Urinary bladder (tissue), 4 donors: Measurements from ENCODE around the gene TDRD12. TPM values are rescaled to one million over a fixed set of nuclear protein-coding genes. Genes with fewer than 3 reads are reported as not detected.
"Not testable (repeated sequence)": the region's sequence is repeated elsewhere in the genome, so short reads cannot be mapped to it uniquely, and the experiment has no call there.

Source experiments
- DNase-seq: peaks from one replicate; pipeline ENCODE4 v3.0.0-alpha.2; 2015; ENCODE audit errors: extremely low spot score
- H3K27ac ChIP-seq: one replicate; pipeline ENCODE4 v1.5.1; 2013; ENCODE audit warnings: low read depth, mild to moderate bottlenecking, moderate library complexity
- H3K36me3 ChIP-seq: one replicate; pipeline ENCODE4 v1.6.1; 2013; ENCODE audit warnings: mild to moderate bottlenecking, moderate library complexity; ENCODE audit not compliant: insufficient read depth
- H3K4me1 ChIP-seq: one replicate; pipeline ENCODE4 v1.6.1; 2013; ENCODE audit warnings: mild to moderate bottlenecking, moderate library complexity; ENCODE audit not compliant: insufficient read depth
- H3K4me3 ChIP-seq: one replicate; pipeline ENCODE4 v1.5.1; 2013; ENCODE audit warnings: low read depth, low read length
- WGBS: extraction: QIAGEN DNeasy Blood & Tissue Kit; methylation state at CpG from one replicate; pipeline ENCODE4 v1.1.7; 2013; 5-methylcytosine and 5-hydroxymethylcytosine counted together
- polyA plus RNA-seq: library from polyadenylated mRNA; stranded (reverse); fragments of 200-250 nt; gene quantifications from one replicate; pipeline ENCODE4 v1.2.3, GENCODE V29; 2013
- total RNA-seq: library from RNA; depleted of rRNA; stranded (reverse); fragments of >200 nt; gene quantifications from one replicate; pipeline ENCODE4 v1.2.3, GENCODE V29; 2014
- donor health status: healthy with polysubstance abuse.
- donor health status: healthy.

TDRD12 gene
- total and polyA plus RNA-seq, 2 donors: 0.24 to 1.1 TPM

DNA sequence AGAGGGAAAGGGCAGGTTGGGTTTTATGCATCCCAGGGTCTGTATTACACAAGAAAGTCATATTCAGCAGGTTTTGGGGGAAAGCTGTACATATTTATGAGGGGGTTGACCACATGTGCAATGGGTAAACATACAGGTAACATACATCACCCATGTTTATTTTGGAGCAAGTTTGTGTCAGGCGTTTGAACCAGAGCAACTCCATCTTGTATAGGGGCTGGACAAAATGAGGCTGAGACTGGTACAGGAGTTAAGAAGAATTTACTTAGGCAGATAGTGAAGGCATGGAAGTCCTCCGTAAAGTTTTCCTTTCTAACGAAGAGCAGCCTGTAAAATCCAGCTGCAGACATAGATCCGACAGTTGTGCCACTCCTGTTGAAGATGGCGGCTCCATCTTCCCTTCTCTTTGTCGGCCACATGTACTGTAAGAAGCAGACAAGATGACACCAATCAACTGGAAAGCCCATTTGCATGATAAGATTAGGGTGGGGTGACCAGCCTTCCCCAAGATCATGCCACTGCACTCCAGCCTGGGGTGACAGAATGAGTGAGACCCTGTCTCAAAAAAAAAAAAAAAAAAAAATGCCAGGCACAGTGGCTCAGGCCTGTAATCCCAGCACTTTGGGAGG, 32.6 kb upstream of the TDRD12 start:
- DNase-seq: no peak
- no peaks in the 10 kb centered on the region for H3K4me1 ChIP-seq
- 90% methylated on average over 6 of the region's 6 CpGs for WGBS
- peaks cover 4% of the 10 kb centered on the region for H3K36me3 ChIP-seq
- no peak overlapping the region for H3K4me3 ChIP-seq
- H3K27ac ChIP-seq: no peak overlapping the region

GRCh38 chr19:32687681-32688080, 31.9 kb upstream of the TDRD12 start:
- H3K27ac ChIP-seq: no peak overlapping the region
- H3K36me3 ChIP-seq: peaks cover 4% of the 10 kb centered on the region
- no peak for DNase-seq
- H3K4me3 ChIP-seq: no peak overlapping the region
- WGBS: 94% methylated on average over 4 of the region's 4 CpGs
- no peaks in the 10 kb centered on the region for H3K4me1 ChIP-seq

DNA sequence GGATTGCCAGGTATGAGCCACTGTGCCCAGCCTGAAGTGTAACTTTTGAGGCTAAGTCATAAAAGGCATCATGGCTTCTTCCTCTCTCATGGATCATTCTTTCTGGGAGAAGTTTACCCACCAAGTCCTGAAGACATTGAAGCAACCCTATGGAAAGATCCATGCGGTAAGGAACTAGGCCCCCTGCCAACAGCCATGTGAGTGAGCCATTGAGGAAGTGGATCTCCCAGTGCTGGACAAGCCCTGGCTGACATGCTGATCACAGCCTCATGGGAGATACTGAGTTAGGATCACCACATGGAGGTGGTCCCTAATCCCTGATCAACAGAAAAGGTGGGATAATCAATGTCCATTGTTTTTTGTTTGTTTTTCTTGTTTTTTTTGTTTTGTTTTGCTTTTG, 31.3 kb upstream of the TDRD12 start:
- Histone ChIP-seq H3K36me3 (peaks cover 4% of the 10 kb centered on the region), H3K4me1 (no peaks in the 10 kb centered on the region), H3K27ac (no peak overlapping the region), H3K4me3 (no peak overlapping the region)
- no peak for DNase-seq
- 82% methylated on average over 1 of the region's 1 CpG for WGBS

DNA sequence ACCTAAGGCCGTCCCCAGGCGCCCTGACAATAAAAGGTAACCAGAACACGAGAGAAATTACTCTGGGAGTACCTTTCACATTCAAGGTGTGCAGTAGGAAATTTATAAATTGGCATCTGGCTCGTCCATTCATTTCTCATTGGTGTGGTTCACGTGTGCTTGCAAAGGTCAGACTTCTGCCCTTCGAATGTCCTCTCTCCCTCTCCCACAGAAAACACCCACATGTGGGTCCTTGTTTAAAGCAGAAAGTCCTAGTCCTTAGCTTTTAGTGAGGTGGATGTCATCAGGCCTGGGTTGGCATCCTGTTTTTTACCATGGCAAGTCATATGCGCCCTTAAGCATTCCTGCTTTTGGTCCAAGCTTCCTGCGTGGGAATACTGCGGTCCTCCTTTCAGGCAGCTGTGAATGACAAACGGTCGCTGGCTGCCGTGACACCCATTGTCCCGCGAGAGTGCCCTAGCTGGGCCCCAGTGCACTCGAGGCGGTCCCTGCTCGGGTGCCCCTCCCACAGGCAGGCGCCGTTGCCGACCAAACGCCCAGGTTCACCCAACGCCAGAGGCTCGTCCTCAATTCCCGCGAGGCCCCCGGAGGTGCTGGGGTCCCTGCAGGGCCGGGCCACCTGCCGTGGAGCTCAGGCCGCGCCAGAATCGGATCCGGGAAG, 28.1 kb upstream of the TDRD12 start, which contains the start of gene NUDT19:
Gene NUDT19 (plus strand): TSS at position 531 of the 661 bp plus-strand sequence. CDS start 140 bp downstream, outside the sequence.
- H3K36me3 ChIP-seq: peaks cover 4% of the 10 kb centered on the region
- DNase-seq: peak; percentile 31
- no peaks in the 10 kb centered on the region for H3K4me1 ChIP-seq
- WGBS: 7% methylated on average over 32 of the region's 32 CpGs
- peak within 1 kb of the TSS; percentile 92 for H3K27ac ChIP-seq
- peak within 1 kb of the TSS; percentile 85 for H3K4me3 ChIP-seq

GRCh38 chr19:32691952-32692726, 27.4 kb upstream of the TDRD12 start:
- Histone ChIP-seq H3K27ac (peak overlapping the region; percentile 92), H3K36me3 (no peaks in the 10 kb centered on the region), H3K4me3 (peak overlapping the region; percentile 85), H3K4me1 (no peaks in the 10 kb centered on the region)
- WGBS: 7% methylated on average over 93 of the region's 93 CpGs
- no peak for DNase-seq

GRCh38 chr19:32692727-32693061, 26.9 kb upstream of the TDRD12 start:
- DNase-seq: no peak
- Histone ChIP-seq H3K4me3 (peak overlapping the region; percentile 85), H3K27ac (peak overlapping the region; percentile 40), H3K4me1 (no peaks in the 10 kb centered on the region), H3K36me3 (no peaks in the 10 kb centered on the region)
- 52% methylated on average over 7 of the region's 7 CpGs for WGBS

DNA sequence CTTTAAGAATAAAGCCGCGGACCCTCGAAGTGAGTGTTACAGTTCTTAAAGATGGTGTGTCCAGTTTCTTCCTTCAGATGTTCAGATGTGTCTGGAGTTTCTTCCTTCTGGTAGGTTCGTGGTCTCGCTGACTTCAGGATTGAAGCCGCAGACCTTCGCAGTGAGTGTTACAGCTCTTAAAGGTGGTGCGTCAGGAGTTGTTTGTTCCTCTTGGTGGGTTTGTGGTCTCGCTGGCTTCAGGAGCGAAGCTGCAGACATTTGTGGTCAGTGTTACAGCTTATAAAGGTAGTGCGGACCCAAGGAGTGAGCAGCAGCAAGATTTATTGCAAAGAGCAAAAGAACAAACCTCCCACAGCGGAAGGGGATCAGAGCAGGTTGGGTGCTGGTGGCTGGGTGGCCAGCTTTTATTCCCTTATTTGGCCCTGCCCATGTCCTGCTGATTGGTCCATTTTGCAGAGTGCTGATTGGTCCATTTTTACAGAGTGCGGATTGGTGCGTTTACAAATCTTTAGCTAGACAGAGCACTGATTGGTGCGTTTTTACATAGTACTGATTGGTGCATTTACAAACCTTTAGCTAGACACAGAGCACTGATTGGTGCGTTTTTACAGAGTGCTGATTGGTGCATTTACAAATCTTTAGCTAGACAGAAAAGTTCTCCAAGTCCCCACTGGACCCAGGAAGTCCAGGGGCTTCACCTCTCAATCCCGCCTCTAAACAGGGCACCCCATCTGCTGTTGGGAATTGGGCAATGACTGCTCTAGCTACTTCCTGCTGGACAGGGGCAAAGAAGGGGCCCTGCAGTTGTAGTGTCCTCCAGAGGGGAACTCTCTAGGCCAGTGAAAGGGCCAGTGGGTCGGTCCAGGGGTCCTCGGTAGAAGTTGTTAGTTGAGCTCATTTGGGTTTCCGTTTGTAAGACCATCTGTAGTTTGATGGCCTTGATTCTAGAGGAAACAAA, 26.1 kb upstream of the TDRD12 start:
- DNase-seq, H3K36me3 ChIP-seq, H3K4me1 ChIP-seq, H3K27ac ChIP-seq: not testable (repeated sequence)
- H3K4me3 ChIP-seq: peak overlapping the region; percentile 85
- WGBS: 90% methylated on average over 20 of the region's 20 CpGs

DNA sequence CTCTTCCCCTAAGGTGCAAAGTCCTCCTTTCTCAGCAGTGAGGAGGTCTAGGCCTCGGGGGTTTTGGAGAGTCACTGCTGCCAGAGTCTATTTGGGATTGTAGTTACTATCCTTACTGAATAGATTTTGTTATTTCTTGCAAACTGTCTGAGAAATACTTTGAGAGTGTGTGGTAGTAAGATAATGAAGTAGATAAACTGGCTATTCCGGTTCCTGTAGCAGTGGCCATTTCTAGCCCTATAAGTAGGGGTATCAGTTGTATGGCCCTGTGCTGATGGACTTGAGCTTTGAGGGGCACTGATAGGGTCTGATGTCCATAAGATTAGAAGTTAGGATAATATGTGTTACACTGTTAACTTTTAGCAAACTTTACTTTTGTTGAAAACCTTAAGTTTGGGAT, 25.3 kb upstream of the TDRD12 start:
- 81% methylated on average over 2 of the region's 2 CpGs for WGBS

GRCh38 chr19:32694851-32695250, 24.7 kb upstream of the TDRD12 start:
- DNase-seq, H3K27ac ChIP-seq, H3K36me3 ChIP-seq, H3K4me1 ChIP-seq, H3K4me3 ChIP-seq: not testable (repeated sequence)
- 64% methylated on average over 2 of the region's 2 CpGs for WGBS

More for the DNA sequence above, 25.3 kb upstream of the TDRD12 start:
- not testable (repeated sequence) for H3K27ac ChIP-seq, H3K36me3 ChIP-seq, H3K4me3 ChIP-seq, DNase-seq, H3K4me1 ChIP-seq

- not testable (repeated sequence) for H3K36me3 ChIP-seq, H3K27ac ChIP-seq, H3K4me1 ChIP-seq, H3K4me3 ChIP-seq, DNase-seq
- WGBS: 81% methylated on average over 6 of the region's 6 CpGs
Measured at GRCh38 chr19:32695506-32695905, 24.1 kb upstream of the TDRD12 start.

GRCh38 chr19:32696771-32697170, 22.8 kb upstream of the TDRD12 start:
- H3K4me1 ChIP-seq, H3K36me3 ChIP-seq, DNase-seq, H3K4me3 ChIP-seq, H3K27ac ChIP-seq: not testable (repeated sequence)
- 85% methylated on average over 3 of the region's 3 CpGs for WGBS

- 97% methylated on average over 7 of the region's 7 CpGs for WGBS
- not testable (repeated sequence) for DNase-seq
Measured at GRCh38 chr19:32700129-32700528, 19.4 kb upstream of the TDRD12 start.

DNA sequence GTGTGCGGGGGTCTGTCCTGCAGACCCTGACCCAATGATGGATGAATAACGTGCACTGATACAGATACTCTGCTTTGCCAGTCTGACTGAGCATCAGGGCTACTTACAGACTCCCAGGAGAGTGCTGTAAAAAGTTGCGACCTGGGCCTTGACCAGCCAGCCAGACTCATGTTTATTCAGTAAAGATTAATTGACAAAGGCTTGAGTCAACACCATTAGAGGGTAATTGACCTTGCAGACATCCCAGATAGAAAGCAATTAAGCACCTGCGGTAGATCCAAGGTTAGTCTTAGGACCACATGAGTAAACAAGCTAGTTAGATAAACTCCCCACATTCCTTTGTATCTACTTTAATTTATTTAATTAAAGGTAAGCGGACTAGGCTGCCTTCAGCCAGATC, 17.6 kb upstream of the TDRD12 start:
- Histone ChIP-seq H3K4me1 (no peaks in the 10 kb centered on the region), H3K36me3 (no peaks in the 10 kb centered on the region), H3K4me3 (no peak overlapping the region), H3K27ac (no peak overlapping the region)
- 79% methylated on average over 5 of the region's 5 CpGs for WGBS
- no peak for DNase-seq

More at GRCh38 chr19:32700129-32700528, 19.4 kb upstream of the TDRD12 start:
- not testable (repeated sequence) for H3K36me3 ChIP-seq, H3K27ac ChIP-seq, H3K4me1 ChIP-seq, H3K4me3 ChIP-seq
